CD14-positive monocyte (primary cell): ENCODE data around the gene PIK3R2. TPM values are rescaled to one million over a fixed set of nuclear protein-coding genes. Genes with fewer than 3 reads are reported as not detected.

ENCODE experiments used
- DNase-seq, 3 donors: peaks; one replicate each; pipeline ENCODE4 v3.0.0-alpha.2; 2011 to 2022
- H2AFZ ChIP-seq: 2 replicates; pipeline ENCODE4 v1.6.0; 2012; ENCODE audit warnings: mild to moderate bottlenecking, low read depth, low read length, inconsistent platforms; ENCODE audit not compliant: insufficient read depth, poor library complexity, severe bottlenecking
- H3K27ac ChIP-seq, 2 donors: 1 replicate in 1 of 2; 2 replicates in 1 of 2; pipeline ENCODE4 v1.5.1; 2012 to 2013; ENCODE audit warnings: low read length in 2 of 2, control low read depth in 1 of 2, inconsistent platforms in 1 of 2, low read depth in 1 of 2, mild to moderate bottlenecking in 1 of 2
- H3K27me3 ChIP-seq, 2 donors: one replicate each; pipeline versions ENCODE4 v1.6.0 to v1.6.1; 2011 to 2013; ENCODE audit warnings: low read length in 2 of 2; ENCODE audit not compliant: control insufficient read depth in 2 of 2, insufficient read depth in 2 of 2
- H3K36me3 ChIP-seq, 2 donors: replicated peaks in 1 of 2; 1 replicate in 1 of 2; 2 replicates in 1 of 2; pipeline versions ENCODE4 v1.5.1 to v1.6.1; 2012 to 2013; ENCODE audit warnings: low read length in 2 of 2, control low read depth in 1 of 2, inconsistent platforms in 1 of 2, mild to moderate bottlenecking in 1 of 2; ENCODE audit not compliant: insufficient read depth in 2 of 2, control insufficient read depth in 1 of 2
- H3K4me1 ChIP-seq, 2 donors: 1 replicate in 1 of 2; 2 replicates in 1 of 2; pipeline versions ENCODE4 v1.5.1 to v1.6.1; 2012 to 2013; ENCODE audit warnings: low read length in 2 of 2, control low read depth in 1 of 2, inconsistent platforms in 1 of 2, mild to moderate bottlenecking in 1 of 2, moderate library complexity in 1 of 2; ENCODE audit not compliant: insufficient read depth in 2 of 2, control insufficient read depth in 1 of 2
- H3K4me2 ChIP-seq: replicated peaks from 2 replicates; pipeline ENCODE3; 2012; ENCODE audit warnings: low read length, moderate library complexity, mild to moderate bottlenecking; ENCODE audit not compliant: poor library complexity, severe bottlenecking; ENCODE audit errors: extremely low read depth
- H3K4me3 ChIP-seq, 3 experiments: fragments of 200-600 bp in 1 of 3; sonication (generic) in 1 of 3; replicated peaks in 1 of 3; 1 replicate in 2 of 3; 2 replicates in 1 of 3; pipeline ENCODE4 v1.5.1; 2011 to 2013; ENCODE audit warnings: low read length in 3 of 3, mild to moderate bottlenecking in 3 of 3, control low read depth in 2 of 3, low read depth in 2 of 3, inconsistent platforms in 1 of 3, moderate library complexity in 1 of 3
- H3K79me2 ChIP-seq: 2 replicates; pipeline ENCODE4 v1.6.0; 2012; ENCODE audit warnings: mild to moderate bottlenecking, control low read depth, inconsistent platforms, low read length, moderate library complexity; ENCODE audit not compliant: insufficient read depth
- H3K9ac ChIP-seq: 2 replicates; pipeline ENCODE4 v1.6.0; 2017; ENCODE audit warnings: low read length, mild to moderate bottlenecking; ENCODE audit not compliant: insufficient read depth, poor library complexity, severe bottlenecking
- H3K9me3 ChIP-seq, 2 donors: replicated peaks in 1 of 2; 1 replicate in 1 of 2; 2 replicates in 1 of 2; pipeline versions ENCODE4 v1.5.1 to v1.6.1; 2012 to 2013; ENCODE audit warnings: low read length in 2 of 2, control low read depth in 1 of 2; ENCODE audit not compliant: control insufficient read depth in 1 of 2, insufficient read depth in 1 of 2
- H4K20me1 ChIP-seq: 2 replicates; pipeline ENCODE4 v1.6.0; 2012; ENCODE audit warnings: mild to moderate bottlenecking, low read length, control low read depth, moderate library complexity; ENCODE audit not compliant: insufficient read depth
- H3K27ac Mint-ChIP-seq, 7 donors: one replicate each; pipeline ENCODE4 v1.8.0; 2020; ENCODE audit warnings: mild to moderate bottlenecking in 7 of 7, mixed read lengths in 7 of 7, moderate library complexity in 6 of 7, inconsistent platforms in 2 of 7
- H3K27me3 Mint-ChIP-seq, 3 donors: one replicate each; pipeline ENCODE4 v1.8.0; 2021 to 2022; ENCODE audit warnings: low read depth in 3 of 3, mild to moderate bottlenecking in 3 of 3, mixed read lengths in 3 of 3, moderate library complexity in 3 of 3, inconsistent platforms in 1 of 3
- H3K36me3 Mint-ChIP-seq, 2 donors: one replicate each; pipeline ENCODE4 v1.8.0; 2020; ENCODE audit warnings: mixed read lengths in 2 of 2, inconsistent platforms in 1 of 2, mild to moderate bottlenecking in 1 of 2
- H3K4me1 Mint-ChIP-seq: one replicate; pipeline ENCODE4 v1.8.0; 2020; ENCODE audit warnings: mild to moderate bottlenecking, mixed read lengths
- H3K4me3 Mint-ChIP-seq, 2 donors: one replicate each; pipeline ENCODE4 v1.8.0; 2020; ENCODE audit warnings: mild to moderate bottlenecking in 2 of 2, mixed read lengths in 2 of 2, moderate library complexity in 1 of 2
- H3K9me3 Mint-ChIP-seq, 7 donors: one replicate each; pipeline ENCODE4 v1.8.0; 2020 to 2022; ENCODE audit warnings: mixed read lengths in 7 of 7, mild to moderate bottlenecking in 6 of 7, moderate library complexity in 6 of 7, inconsistent platforms in 2 of 7
- WGBS: methylation state at CpG from one replicate; pipeline ENCODE4 v1.1.5; 2013; ENCODE audit warnings: missing lambda C conversion rate; ENCODE audit not compliant: insufficient coverage; 5-methylcytosine and 5-hydroxymethylcytosine counted together
- intact Hi-C, 2 donors: fragments of 100-400 bp; cut with micrococcal nuclease; formaldehyde crosslinking; loops; one replicate each; pipeline versions ENCODE4 v1.15.0 to v1.15.1; 2023
- polyA plus RNA-seq, 3 donors: library from polyadenylated mRNA; depleted of rRNA in 1 of 3; unstranded in 2 of 3; stranded (reverse) in 1 of 3; fragments of 300-500 nt in 2 of 3; fragments of >200 nt in 1 of 3; fragmentation: Illumina TruSeq in 2 of 3; gene quantifications; 1 replicate in 2 of 3; 2 replicates in 1 of 3; pipeline ENCODE4 v1.2.3, GENCODE V29; 2012 to 2021
- TF ChIP-seq, protein P1 (sequence below): fragments of 200-600 bp; IDR thresholded peaks from one replicate; pipeline ENCODE4 v1.8.0; 2022; ENCODE audit warnings: antibody characterized with exemption, mild to moderate bottlenecking

Gene PIK3R2
- polyA plus RNA-seq, 3 donors = 0.99 to 7.7 (median 2.0) TPM

DNA sequence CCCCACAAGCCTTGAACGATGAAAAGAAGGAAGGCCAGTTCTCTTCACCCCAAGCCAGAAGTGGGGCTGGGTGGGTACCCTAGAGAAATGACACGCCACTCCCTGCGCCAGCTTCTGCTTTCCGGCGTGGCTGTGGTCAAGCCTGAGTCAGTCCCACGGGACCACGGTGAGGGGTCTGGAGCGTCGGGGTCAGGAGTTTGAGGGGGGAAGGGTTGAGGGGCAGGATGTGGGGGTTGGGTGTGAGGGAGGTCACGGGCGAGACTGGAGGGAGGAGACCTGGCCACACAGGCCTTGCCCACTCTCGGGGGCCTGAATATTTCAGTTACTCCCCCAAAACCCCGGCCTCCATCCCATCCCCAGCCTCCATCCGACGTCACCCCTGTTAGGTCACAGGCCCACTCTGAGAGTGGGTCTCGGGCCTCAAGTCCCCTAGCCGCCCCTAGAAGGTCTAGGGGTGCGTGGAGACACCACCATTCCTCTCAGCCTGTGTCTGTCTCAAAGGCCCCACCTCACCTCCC lies 20.1 kb downstream of the PIK3R2 start:
- H3K9me3 Mint-ChIP-seq = peaks cover 0 to 2% (median 0%) of the 10 kb centered on the region in 7 donors
- intact Hi-C loops = loop anchor here in 1 of 2 donors (5.0 kb wide), 1 partner anchor 219 kb away; no protein-coding TSS in a partner anchor
- Histone ChIP-seq H3K4me2 (peak overlapping the region; percentile 93), H2AFZ (peak overlapping the region; percentile 23), H3K27ac (peak overlapping the region; percentile 99), H3K9ac (peak overlapping the region; percentile 96), H3K36me3 (peaks cover 32 to 38% of the 10 kb centered on the region in 2 donors), H3K4me1 (peaks cover 85 to 88% of the 10 kb centered on the region in 2 donors), H3K79me2 (peaks cover 70% of the 10 kb centered on the region), H3K4me3 (peak overlapping the region; percentile 58 to 100 (median 86)), H4K20me1 (peaks cover 47% of the 10 kb centered on the region), H3K9me3 (no peaks in the 10 kb centered on the region), H3K27me3 (no peaks in the 10 kb centered on the region)
- H3K27ac Mint-ChIP-seq = peak overlapping the region; percentile 100
- TF ChIP-seq, protein P1, sequence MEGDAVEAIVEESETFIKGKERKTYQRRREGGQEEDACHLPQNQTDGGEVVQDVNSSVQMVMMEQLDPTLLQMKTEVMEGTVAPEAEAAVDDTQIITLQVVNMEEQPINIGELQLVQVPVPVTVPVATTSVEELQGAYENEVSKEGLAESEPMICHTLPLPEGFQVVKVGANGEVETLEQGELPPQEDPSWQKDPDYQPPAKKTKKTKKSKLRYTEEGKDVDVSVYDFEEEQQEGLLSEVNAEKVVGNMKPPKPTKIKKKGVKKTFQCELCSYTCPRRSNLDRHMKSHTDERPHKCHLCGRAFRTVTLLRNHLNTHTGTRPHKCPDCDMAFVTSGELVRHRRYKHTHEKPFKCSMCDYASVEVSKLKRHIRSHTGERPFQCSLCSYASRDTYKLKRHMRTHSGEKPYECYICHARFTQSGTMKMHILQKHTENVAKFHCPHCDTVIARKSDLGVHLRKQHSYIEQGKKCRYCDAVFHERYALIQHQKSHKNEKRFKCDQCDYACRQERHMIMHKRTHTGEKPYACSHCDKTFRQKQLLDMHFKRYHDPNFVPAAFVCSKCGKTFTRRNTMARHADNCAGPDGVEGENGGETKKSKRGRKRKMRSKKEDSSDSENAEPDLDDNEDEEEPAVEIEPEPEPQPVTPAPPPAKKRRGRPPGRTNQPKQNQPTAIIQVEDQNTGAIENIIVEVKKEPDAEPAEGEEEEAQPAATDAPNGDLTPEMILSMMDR = no peak
- H3K27me3 Mint-ChIP-seq = no peaks in the 10 kb centered on the region
- H3K4me1 Mint-ChIP-seq = peaks cover 76% of the 10 kb centered on the region
- peak; percentile 97 to 99 (median 98) for DNase-seq
- 2% methylated on average over 12 of the region's 18 CpGs for WGBS
- peaks cover 34 to 46% of the 10 kb centered on the region in 2 donors for H3K36me3 Mint-ChIP-seq
- H3K4me3 Mint-ChIP-seq = peak overlapping the region; percentile 90 to 98

DNA sequence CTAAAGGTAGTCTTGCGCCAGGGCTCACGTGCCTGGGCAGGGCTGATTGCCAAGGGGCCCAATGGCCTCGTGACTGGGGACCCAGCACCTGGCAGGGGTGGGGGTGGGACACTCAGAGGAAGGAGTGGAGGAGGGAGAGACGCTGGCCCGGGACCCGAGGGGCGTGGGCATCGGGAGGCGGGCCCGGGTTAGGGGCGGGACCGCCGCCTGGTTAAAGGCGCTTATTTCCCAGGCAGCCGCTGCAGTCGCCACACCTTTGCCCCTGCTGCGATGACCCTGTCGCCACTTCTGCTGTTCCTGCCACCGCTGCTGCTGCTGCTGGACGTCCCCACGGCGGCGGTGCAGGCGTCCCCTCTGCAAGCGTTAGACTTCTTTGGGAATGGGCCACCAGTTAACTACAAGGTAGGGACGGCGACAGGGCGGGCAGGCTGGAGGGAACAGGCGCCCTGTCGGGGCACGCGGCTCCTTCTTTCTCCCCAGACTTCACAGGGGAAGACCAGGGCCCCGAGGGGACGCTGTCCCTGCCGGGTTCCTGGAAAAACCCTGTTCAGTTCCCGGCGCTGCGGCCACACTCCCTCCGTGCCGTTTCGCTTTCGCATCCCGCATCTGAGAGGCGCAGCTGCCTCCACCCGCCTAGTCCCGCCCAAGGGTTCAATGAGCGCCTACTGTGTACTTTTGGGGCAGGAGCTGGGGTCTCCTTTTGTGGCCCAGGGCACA lies 20.8 kb downstream of the PIK3R2 start, which contains the start of gene IFI30:
Gene IFI30, plus strand, starts transcription at position 242 of the 717 bp plus-strand sequence. Its CDS starts 29 bp downstream, at position 271.
- no peaks in the 10 kb centered on the region for H3K27me3 ChIP-seq
- peak within 1 kb of the TSS; percentile 99 for H3K27ac ChIP-seq
- Mint-ChIP-seq H3K4me1 (peaks cover 75% of the 10 kb centered on the region), H3K27ac (peak within 1 kb of the TSS; percentile 100), H3K9me3 (peaks cover 0 to 2% (median 0%) of the 10 kb centered on the region in 7 donors), H3K4me3 (peak within 1 kb of the TSS; percentile 95 to 98), H3K27me3 (no peaks in the 10 kb centered on the region), H3K36me3 (peaks cover 36 to 50% of the 10 kb centered on the region in 2 donors)
- WGBS = 0% methylated on average over 43 of the region's 47 CpGs
- peaks cover 53% of the 10 kb centered on the region for H4K20me1 ChIP-seq
- peak within 1 kb of the TSS; percentile 58 to 100 (median 86) for H3K4me3 ChIP-seq
- intact Hi-C loops = loop anchor here in 1 of 2 donors (5.0 kb wide), 1 partner anchor 219 kb away; no protein-coding TSS in a partner anchor
- H3K79me2 ChIP-seq = peaks cover 69% of the 10 kb centered on the region
- H3K36me3 ChIP-seq = peaks cover 37 to 44% of the 10 kb centered on the region in 2 donors
- no peaks in the 10 kb centered on the region for H3K9me3 ChIP-seq
- peak within 1 kb of the TSS; percentile 23 for H2AFZ ChIP-seq
- TF ChIP-seq, protein P1 = no peak
- H3K4me1 ChIP-seq = peaks cover 85 to 88% of the 10 kb centered on the region in 2 donors
- peak within 1 kb of the TSS; percentile 93 for H3K4me2 ChIP-seq
- DNase-seq = peak; percentile 91 to 95 (median 92)
- peak within 1 kb of the TSS; percentile 96 for H3K9ac ChIP-seq
